HG03196 (cell line): ENCODE measurements around the gene IRF2.
"Not testable (repeated sequence)": the region's sequence is repeated elsewhere in the genome, so short reads cannot be mapped to it uniquely, and the experiment has no call there.

Experiments
- ATAC-seq: cut with Tn5 transposase; IDR thresholded peaks from one replicate; pipeline ENCODE4 v1.9.1; 2021; ENCODE audit not compliant: unreplicated experiment

IRF2 gene

DNA sequence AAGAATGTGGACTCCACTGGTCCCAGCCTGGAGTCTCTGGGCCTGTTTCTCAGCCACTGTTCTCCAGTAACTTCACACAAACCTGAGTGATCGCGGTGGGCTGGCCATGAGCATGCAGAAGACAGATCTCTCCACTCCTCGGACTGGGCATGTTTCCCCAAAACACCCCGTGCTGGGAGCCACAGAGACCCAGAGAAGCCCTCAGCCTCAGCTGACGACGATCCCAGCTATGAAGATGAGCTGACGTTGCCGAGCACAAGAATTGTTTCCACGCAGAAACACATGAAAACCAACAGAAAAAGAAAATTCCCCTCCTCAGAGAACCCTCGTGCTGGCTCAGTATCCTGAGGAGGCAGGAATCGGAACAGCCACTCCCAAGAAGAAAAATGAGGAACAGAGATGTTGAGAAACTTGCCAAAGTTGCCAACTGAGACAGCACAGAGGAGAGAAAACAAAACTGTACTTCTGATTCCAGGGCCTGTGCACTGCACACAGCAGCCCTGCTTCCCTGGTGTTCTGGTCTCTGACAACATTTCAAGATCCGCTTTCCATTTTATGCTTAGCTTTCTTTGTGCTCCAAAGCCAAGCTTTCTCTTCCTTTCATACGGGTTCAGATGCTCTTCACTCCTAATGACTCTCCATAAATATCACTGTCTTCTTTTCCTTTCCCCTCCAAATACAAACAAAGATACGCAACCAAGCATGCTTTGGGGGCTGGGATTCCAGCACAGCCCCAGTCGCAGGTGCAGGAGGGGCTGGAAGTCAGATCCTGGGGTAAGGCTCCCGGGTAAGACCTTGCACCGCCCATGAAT lies 81.4 kb downstream of the IRF2 start:
- no peak for ATAC-seq

- no peak for ATAC-seq
Observed at GRCh38 chr4:184392316-184392715, 82.0 kb downstream of the IRF2 start.

DNA sequence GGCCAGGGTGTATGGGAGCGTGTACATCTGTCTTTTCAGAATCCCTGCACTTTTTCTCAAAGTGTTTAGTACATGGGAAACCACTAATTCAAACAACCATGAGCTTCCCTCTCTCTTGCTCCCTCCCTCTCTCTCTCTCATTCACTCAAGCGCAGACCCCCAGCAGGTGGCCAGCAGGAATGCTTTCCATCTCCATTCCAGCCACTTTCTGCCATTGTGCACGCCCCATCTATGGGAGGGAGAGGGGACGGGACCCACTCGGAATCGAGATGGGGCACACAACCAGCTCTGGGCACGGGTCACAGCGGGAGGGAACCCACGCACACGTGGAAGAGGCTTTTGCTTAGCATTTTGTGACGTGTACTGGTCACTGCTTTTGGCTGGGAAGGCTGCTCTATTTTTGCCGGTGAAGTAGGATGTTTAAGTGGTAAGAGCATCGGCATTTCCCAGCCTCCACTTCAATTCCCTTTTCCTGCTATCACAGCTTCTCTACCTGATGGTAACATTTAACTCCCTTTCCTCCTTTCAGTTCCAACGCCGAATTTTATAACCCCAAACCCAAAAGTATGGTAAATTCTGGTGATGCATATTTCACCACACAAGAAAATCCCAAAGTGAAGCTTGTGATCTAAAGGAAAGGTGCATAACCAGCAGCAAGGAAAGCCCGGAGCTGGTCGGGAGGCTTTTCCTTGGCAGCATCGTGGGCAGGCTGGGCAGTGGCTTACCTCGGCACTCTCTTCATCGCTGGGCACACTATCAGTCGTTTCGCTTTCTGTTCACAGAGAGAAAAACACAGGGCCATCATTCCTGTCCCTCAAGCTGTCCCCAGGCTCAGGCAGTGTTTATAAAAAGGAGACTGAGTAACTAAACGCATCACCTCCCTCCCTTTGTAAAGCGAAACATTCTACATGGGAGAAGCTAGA lies 84.1 kb downstream of the IRF2 start:
- no peak for ATAC-seq

DNA sequence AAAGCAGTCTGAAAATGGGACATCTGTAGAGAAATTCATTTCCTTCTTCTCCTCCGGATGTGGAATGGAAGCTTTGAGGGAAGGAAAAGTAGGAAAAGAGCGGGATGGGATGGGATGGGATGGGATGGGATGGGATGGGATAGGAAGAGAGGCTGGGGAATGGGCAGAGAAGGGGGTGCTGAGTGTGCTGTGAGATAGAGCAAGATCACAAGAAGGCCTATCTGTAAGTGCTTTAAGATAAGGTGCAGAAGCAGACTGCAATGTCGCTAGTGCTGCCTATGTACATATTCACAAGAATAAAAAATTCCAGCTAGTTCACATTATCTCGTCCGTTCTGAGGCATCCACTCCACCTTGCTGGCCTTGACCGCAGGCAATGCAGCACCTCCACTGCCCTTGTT lies 86.2 kb downstream of the IRF2 start:
- no peak for ATAC-seq

- ATAC-seq = no peak
Observed at GRCh38 chr4:184387351-184387750, 87.0 kb downstream of the IRF2 start.

GRCh38 chr4:184386271-184386781 lies 88.0 kb downstream of the IRF2 start:
- no peak for ATAC-seq

DNA sequence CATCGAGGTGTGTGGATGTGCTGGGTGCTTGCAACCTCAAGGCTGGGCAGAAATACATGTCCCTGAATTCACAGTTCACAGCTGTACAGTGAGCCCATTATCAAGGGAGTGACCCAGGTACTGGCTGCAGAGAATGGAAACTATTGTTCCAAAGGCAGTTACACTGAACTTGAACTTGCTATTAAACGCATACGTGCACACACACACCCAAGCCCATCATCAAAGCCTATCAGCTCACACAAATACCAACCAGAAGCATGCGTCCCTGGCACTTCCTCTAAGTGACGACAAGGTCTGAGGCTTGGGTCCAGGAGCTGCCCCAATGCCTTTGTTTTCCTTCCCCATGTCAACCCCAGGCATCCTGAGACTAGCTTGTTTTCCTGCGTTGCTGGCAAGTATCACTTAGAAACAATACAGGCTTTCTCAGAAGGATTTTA lies 88.6 kb downstream of the IRF2 start:
- no peak for ATAC-seq

DNA sequence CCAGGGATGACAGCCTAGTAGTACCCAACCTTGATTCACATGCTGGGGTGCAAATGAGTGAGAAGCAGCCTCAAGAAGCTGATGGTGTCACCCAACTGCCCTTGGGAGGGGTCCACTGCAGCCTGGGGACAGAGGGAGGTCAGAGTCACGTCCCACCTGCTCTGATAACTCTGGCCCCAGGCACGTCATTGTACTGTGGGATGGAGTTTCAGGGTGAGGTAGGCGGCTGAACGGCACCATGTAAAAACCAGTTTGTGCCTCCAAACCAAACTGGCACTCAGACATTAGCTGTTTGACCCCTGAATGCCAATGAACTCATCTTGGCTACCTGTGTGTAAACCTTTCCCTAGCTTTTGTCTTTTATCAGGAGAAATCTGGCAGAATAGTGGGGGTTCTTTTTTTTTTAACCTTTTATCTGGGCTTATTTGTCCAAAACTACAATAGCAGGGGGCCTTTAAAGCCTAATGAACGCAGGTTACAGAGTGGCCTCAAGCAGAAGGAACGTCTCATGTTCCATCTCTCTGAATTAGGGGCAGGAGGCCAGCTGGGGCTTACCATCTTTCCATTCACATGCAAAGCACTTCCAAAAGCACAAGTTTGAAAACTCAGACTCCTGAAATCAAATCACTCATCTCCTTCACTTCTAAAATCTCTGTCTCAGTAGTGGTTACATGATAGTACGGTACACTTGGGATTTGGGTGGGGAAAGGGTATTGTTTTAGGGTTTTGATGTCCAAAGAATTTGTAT lies 89.4 kb downstream of the IRF2 start:
- ATAC-seq = peak; percentile 27

DNA sequence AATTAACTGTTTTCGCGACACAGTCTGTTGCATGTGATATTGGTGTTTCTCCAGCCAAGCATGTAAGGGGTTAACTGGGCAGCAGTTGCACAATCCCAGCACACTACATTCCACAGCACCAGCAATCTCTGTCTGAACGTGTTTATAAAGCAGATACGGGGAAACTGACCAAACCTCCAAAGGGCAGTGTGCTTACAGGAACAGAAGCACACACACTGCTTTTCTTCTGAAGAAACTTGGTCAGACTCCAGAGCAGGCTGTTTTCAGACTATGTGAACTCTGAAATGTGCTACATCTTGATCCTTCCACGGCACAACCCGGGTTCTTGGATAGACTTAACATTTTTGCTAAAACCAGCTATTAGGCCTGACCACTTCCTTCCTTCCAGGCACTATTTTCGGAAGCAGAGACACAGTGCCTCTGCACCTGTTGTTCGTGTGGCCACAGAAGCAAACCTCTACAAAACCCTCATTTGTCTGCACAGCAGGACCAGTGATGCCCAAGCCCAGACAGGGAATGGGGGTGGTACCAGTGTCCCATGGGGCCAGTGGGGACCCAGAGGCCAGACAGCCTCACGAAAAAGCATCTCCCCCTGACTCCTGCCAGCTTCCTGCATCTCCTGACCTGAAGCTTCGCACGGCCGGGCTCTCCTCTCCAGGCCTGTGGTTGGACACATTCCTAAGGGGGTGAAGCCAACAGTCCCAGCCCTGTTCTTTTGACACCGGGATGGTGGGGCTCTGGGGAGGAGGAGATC lies 90.1 kb downstream of the IRF2 start:
- peak; percentile 80 for ATAC-seq

DNA sequence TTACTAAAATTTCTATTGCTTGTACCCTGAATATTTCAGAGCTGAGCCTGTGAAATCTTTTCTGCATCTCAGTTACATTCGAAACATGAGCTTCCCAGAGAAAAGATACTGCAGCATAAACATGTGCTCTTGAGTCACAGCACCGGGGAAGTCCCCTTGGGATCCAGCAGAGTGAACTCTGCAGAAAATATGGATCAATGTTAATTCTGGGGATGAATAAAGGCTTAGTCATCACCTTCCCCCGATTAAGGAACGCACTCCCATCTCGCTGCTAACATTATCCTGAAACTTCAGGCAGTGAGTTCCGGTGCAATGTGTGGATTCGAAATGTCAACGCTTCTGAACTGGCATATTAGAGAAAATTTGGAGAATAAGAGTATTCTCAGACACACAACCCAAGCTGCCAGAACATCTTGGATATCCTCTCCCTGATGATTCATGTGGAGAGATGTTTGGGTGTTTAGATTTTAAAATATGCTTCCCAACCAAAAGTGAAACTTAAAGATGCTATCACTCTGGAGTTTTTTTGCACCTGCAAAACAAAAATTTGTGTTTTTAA lies 90.8 kb downstream of the IRF2 start:
- peak; percentile 0 for ATAC-seq

GRCh38 chr4:184382189-184382846 lies 92.0 kb downstream of the IRF2 start:
- ATAC-seq = no peak

DNA sequence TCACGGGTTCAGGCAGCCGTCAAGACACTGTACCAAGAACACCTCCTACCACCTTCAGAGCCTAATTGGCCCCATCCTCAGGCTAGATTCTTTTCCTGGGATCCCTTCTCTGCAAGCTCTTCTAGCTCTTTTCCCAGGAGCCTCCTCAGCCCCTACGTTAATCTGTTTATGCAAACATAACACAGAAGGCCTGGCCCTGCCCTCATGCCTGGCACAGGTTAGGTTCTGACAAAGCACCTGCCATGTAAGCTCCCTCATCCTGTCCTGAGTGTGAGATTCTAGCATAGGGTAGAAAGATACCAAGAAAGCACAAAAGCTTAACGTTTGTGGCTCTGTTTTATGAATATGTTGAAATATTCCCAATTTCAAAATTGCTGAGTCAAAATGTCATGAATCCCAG lies 93.6 kb downstream of the IRF2 start:
- ATAC-seq = no peak

DNA sequence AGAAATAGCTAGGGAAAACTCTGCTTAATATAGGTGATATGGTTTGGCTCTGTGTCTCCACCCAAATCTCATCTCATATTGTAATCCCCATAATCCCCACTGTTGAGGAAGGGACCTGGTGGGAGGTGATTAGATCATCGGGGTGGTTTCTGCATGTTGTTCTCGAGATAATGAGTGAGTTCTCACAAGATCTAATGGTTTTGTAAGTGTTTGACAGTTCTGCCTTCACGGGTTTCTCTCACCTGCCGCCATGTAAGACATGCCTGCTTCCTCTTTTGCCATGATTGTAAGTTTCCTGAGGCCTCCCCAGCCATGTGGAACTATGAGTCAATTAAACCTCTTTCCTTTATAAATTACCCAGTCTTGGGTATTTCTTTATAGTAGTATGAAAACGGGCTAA lies 94.1 kb downstream of the IRF2 start:
- ATAC-seq = not testable (repeated sequence)

- no peak for ATAC-seq
Observed at GRCh38 chr4:184376923-184377322, 97.4 kb downstream of the IRF2 start.

GRCh38 chr4:184376126-184376838 lies 98.1 kb downstream of the IRF2 start:
- no peak for ATAC-seq

- not testable (repeated sequence) for ATAC-seq
Observed at GRCh38 chr4:184375623-184376022, 98.7 kb downstream of the IRF2 start.

GRCh38 chr4:184375027-184375426 lies 99.3 kb downstream of the IRF2 start:
- no peak for ATAC-seq

DNA sequence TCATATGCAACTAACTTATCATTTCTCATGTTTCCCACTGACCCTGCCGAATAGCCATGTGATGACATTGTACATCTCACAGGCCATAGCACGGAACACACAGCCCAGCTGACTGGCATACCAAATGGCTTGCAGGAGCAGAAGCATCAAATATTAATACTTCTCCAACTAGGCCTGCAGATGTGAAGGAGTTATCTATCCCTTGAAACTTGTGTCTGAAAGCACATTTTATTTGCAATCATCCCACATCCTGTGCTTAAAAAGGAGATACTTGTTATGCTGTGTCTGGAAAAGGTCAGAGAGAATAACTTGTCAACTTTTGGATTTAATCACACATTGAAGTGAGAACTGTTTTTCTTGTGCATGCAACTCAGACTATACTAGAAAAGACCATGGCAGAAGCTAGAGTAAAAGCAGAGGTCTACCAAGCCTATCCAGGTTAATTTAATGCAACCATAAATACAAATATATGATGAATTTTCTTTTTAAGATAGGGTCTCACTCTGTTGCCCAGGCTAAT lies 100.4 kb downstream of the IRF2 start:
- ATAC-seq = no peak

DNA sequence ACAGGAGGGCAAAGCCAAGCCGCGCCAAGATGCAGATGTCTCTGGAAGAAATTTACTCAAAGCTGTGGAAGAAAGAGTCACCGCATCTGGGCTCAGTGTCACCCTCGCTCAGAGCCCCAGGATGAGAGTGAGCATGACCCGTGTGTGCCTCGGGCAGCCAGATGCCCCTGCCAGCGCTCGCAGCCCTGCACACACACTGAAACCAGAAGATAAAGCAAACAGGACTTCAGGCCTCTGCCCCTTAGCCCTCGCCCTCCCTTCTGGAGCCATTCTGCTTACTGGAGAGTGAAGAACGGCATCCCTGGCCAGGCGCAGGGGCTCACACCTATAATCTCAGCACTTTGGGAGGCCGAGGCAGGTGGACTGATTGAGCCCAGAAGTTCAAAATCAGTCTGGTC lies 103.0 kb downstream of the IRF2 start:
- ATAC-seq = no peak
